Glutamatergic neuron (in vitro differentiated cells): ENCODE results near the gene NEK11. TPM values are rescaled to one million over a fixed set of nuclear protein-coding genes. Genes with fewer than 3 reads are reported as not detected.

ENCODE experiments used
- DNase-seq: peaks from one replicate; pipeline ENCODE4 v3.0.0; 2022
- H3K27ac Mint-ChIP-seq: one replicate; pipeline ENCODE4 v1.8.0; 2020; ENCODE audit warnings: mild to moderate bottlenecking, mixed read lengths, inconsistent platforms; ENCODE audit not compliant: unreplicated experiment
- H3K27me3 Mint-ChIP-seq: one replicate; pipeline ENCODE4 v1.8.0; 2020; ENCODE audit warnings: mild to moderate bottlenecking, moderate library complexity, mixed read lengths, inconsistent platforms; ENCODE audit not compliant: unreplicated experiment
- H3K36me3 Mint-ChIP-seq: one replicate; pipeline ENCODE4 v1.8.0; 2020; ENCODE audit warnings: mild to moderate bottlenecking, mixed read lengths, inconsistent platforms; ENCODE audit not compliant: unreplicated experiment
- H3K4me1 Mint-ChIP-seq: one replicate; pipeline ENCODE4 v1.8.0; 2020; ENCODE audit warnings: mild to moderate bottlenecking, low read depth, mixed read lengths, inconsistent platforms; ENCODE audit not compliant: unreplicated experiment
- H3K4me3 Mint-ChIP-seq: one replicate; pipeline ENCODE4 v1.8.0; 2020; ENCODE audit warnings: mild to moderate bottlenecking, mixed read lengths, inconsistent platforms; ENCODE audit not compliant: unreplicated experiment
- H3K9me3 Mint-ChIP-seq: one replicate; pipeline ENCODE4 v1.8.0; 2020; ENCODE audit warnings: mild to moderate bottlenecking, moderate library complexity, mixed read lengths, inconsistent platforms; ENCODE audit not compliant: unreplicated experiment
- total RNA-seq: library from RNA; stranded (reverse); fragmentation: NEBNext Ultra II Directional; extraction: Animal tissue kit (Norgen Biotek cat#: 25700); gene quantifications from one replicate; pipeline ENCODE4 v1.2.1, GENCODE V29; 2021; ENCODE audit not compliant: unreplicated experiment
- TF ChIP-seq, protein P1 (sequence below): fragments of 200-600 bp; sonication (generic); IDR thresholded peaks from one replicate; pipeline ENCODE4 v1.5.0; 2021; ENCODE audit not compliant: partially characterized antibody, unreplicated experiment

Gene NEK11
- total RNA-seq, 1 donor from 2014 or later, result 2.5 TPM

DNA sequence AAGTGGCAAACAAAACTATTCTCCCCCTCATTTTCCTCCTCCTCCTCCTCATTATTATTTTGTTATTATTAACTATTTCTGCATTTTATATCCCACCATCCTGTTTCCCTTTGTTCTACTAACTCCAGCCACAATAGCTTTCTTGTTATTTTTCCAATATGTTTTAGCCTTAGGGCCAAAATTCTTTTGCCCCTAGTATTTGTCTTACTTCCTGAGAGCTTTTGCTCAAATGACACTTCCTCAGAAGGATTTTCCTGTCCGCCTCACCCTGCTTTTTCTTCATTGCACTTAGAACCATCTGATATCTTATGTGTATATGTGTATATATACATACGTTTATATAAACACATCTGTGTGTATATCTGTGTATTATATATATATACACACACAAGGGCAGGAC lies 322.2 kb downstream of the NEK11 start:
- Mint-ChIP-seq H3K27ac (no peak overlapping the region), H3K4me1 (peaks cover 12% of the 10 kb centered on the region), H3K27me3 (no peaks in the 10 kb centered on the region), H3K4me3 (no peak overlapping the region), H3K9me3 (peaks cover 3% of the 10 kb centered on the region), H3K36me3 (peaks cover 14% of the 10 kb centered on the region)
- TF ChIP-seq, protein P1, sequence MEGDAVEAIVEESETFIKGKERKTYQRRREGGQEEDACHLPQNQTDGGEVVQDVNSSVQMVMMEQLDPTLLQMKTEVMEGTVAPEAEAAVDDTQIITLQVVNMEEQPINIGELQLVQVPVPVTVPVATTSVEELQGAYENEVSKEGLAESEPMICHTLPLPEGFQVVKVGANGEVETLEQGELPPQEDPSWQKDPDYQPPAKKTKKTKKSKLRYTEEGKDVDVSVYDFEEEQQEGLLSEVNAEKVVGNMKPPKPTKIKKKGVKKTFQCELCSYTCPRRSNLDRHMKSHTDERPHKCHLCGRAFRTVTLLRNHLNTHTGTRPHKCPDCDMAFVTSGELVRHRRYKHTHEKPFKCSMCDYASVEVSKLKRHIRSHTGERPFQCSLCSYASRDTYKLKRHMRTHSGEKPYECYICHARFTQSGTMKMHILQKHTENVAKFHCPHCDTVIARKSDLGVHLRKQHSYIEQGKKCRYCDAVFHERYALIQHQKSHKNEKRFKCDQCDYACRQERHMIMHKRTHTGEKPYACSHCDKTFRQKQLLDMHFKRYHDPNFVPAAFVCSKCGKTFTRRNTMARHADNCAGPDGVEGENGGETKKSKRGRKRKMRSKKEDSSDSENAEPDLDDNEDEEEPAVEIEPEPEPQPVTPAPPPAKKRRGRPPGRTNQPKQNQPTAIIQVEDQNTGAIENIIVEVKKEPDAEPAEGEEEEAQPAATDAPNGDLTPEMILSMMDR, result no peak
- no peak for DNase-seq

DNA sequence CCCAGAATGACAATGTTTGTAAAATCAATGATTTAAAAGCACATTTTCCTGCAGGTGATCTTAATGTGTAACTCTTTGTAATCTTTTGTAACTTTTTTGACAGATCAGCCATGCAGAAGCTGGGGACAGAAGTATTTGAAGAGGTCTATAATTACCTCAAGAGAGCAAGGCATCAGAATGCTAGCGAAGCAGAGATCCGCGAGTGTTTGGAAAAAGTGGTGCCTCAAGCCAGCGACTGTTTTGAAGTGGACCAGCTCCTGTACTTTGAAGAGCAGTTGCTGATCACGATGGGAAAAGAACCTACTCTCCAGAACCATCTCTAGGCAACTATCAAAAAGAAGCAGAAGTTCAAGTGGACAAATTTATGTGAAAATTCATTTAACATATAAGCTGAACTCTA lies 322.8 kb downstream of the NEK11 start:
- TF ChIP-seq, protein P1, result no peak
- DNase-seq, result no peak
- H3K9me3 Mint-ChIP-seq, result peaks cover 3% of the 10 kb centered on the region
- peaks cover 16% of the 10 kb centered on the region for H3K4me1 Mint-ChIP-seq
- no peak overlapping the region for H3K4me3 Mint-ChIP-seq
- H3K27me3 Mint-ChIP-seq, result no peaks in the 10 kb centered on the region
- H3K27ac Mint-ChIP-seq, result no peak overlapping the region
- H3K36me3 Mint-ChIP-seq, result peaks cover 9% of the 10 kb centered on the region

DNA sequence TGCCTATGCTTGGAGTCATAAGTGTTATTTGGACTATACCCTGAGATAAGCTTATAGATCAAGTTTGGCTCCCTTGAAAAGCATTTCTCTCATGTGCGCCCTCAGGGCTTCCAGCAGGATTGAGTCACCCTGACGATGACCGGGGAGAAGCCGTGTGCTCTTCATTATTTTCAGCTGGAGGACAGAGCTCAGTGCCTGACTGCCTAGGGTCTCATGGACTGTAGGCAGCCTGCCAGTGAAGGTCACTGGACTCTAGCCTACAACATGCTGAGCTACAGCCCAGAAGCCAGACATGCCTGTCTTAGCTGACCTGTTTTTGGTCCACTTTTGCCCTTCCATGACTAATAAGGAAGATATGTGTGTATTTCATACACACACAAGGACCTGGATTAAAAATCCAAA lies 323.3 kb downstream of the NEK11 start:
- DNase-seq, result no peak
- Mint-ChIP-seq H3K4me3 (no peak overlapping the region), H3K27me3 (no peaks in the 10 kb centered on the region), H3K4me1 (peaks cover 16% of the 10 kb centered on the region), H3K9me3 (peaks cover 3% of the 10 kb centered on the region), H3K36me3 (peaks cover 6% of the 10 kb centered on the region), H3K27ac (no peak overlapping the region)
- TF ChIP-seq, protein P1, result no peak

DNA sequence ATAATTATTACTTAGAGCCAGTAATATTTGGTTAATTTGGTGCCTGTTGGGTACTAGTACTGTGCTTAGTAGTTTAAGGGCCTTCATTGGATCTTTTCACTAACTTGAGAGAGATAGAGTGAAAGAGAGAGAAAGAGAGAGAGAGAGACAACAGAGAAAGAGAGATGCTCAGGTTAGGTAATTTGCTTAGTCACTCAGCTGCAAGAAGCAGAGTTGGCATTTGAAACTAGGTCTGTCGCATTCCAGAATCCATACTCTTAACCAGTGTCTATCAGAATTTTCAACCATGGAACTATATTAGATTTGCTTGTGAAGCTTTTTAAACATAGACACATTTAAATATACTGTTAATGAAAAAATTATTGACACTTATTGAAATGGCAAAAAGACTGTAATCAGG lies 323.8 kb downstream of the NEK11 start:
- TF ChIP-seq, protein P1, result no peak
- Mint-ChIP-seq H3K27me3 (no peaks in the 10 kb centered on the region), H3K9me3 (peaks cover 3% of the 10 kb centered on the region), H3K4me1 (peaks cover 16% of the 10 kb centered on the region), H3K27ac (no peak overlapping the region), H3K36me3 (peaks cover 6% of the 10 kb centered on the region), H3K4me3 (no peak overlapping the region)
- no peak for DNase-seq

DNA sequence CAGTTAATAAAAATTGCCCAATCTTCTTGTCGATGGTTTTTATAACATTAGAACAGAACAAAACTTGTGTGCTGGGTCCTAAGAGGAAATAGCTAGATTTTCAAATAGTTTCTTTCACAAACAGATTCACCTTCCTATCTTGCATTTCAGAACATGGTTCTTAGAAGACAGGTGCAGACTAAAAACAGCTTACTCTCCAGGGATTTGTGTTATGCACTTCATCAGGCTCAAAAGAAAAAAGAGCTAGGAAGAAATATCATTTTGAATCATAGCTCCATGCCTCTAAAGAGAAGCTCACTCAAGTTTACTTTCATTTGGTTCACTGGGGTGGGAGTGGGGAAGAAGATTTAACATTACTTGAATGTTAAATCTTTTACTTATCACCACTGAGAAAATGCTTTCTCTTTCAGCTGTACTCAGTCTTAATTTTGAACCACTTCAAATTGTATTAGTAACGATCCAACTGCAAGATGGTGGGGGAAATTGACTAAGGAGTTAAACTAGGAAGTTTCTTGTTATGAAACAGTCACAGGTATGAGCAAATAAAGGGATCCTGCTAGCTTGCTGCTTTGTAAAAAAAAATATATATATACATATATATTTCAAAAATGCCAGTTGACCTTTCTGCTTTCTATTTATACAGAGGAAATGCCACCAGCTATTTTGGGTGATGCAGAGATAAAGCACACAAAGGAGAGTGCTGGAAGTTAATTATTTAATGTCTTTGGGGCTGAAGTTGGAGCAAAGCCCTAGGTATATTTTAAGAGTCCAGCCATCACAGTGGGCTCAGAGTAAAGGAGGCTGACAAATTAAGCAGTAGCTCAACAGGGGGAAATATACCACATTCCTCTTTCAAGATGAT lies 326.6 kb downstream of the NEK11 start:
- Mint-ChIP-seq H3K4me1 (peaks cover 26% of the 10 kb centered on the region), H3K27ac (peak overlapping the region; percentile 44), H3K9me3 (peaks cover 3% of the 10 kb centered on the region), H3K4me3 (peak overlapping the region; percentile 25), H3K36me3 (no peaks in the 10 kb centered on the region), H3K27me3 (no peaks in the 10 kb centered on the region)
- TF ChIP-seq, protein P1, result no peak
- no peak for DNase-seq
